ENCODE measurements around the gene TFPI2.

The TFPI2 gene

GRCh38 chr7:93858857-93859256 is 31.7 kb downstream of the TFPI2 start:
- no peak for DNase-seq (ENCODE audit: low spot score)

- no peak for DNase-seq (ENCODE audit: low spot score)
Measured at GRCh38 chr7:93856323-93856722, 34.2 kb downstream of the TFPI2 start.

- no peak for DNase-seq (ENCODE audit: low spot score)
Measured at GRCh38 chr7:93855797-93856196, 34.8 kb downstream of the TFPI2 start.

GRCh38 chr7:93854480-93854879 is 36.1 kb downstream of the TFPI2 start:
- DNase-seq (ENCODE audit: low spot score): no peak

GRCh38 chr7:93851536-93851935 is 39.0 kb downstream of the TFPI2 start:
- no peak for DNase-seq (ENCODE audit: low spot score)

GRCh38 chr7:93843260-93843659 is 47.3 kb downstream of the TFPI2 start:
- DNase-seq (ENCODE audit: low spot score): no peak

GRCh38 chr7:93838966-93839365 is 51.6 kb downstream of the TFPI2 start:
- DNase-seq (ENCODE audit: low spot score): no peak

- no peak for DNase-seq (ENCODE audit: low spot score)
Measured at GRCh38 chr7:93837245-93837644, 53.3 kb downstream of the TFPI2 start.

- no peak for DNase-seq (ENCODE audit: low spot score)
Measured at GRCh38 chr7:93836116-93836515, 54.4 kb downstream of the TFPI2 start.

- no peak for DNase-seq (ENCODE audit: low spot score)
Measured at GRCh38 chr7:93835702-93836101, 54.9 kb downstream of the TFPI2 start.
